HG03432 (cell line): ENCODE measurements around the gene NHSL2.
"Not testable (repeated sequence)": the region's sequence is repeated elsewhere in the genome, so short reads cannot be mapped to it uniquely, and the experiment has no call there.

Experiments used
- ATAC-seq: cut with Tn5 transposase; IDR thresholded peaks from one replicate; pipeline ENCODE4 v1.9.1; 2021; ENCODE audit warnings: mild to moderate bottlenecking, moderate library complexity; ENCODE audit not compliant: unreplicated experiment

NHSL2 gene

DNA sequence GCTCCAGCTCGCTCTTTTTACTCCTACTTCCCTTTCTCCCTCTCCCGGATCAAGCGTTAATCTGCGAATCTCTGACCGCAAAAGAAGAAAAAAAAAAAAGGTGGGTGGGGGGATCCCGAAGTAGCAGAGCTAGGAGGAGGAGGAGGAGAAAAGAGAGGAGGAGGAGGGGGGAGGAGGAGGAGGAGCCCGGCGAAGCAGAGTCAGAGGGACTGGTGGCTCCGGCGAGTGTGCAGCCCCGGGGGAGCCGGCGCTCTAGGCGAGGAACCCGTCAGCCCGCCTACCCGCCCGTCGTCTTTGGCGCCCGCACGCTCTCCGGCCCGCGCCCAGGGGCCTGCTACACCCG, at the start of gene NHSL2:
NHSL2 (plus strand) TSS at position 203 of the 343 bp plus-strand sequence.
- no peak for ATAC-seq

DNA sequence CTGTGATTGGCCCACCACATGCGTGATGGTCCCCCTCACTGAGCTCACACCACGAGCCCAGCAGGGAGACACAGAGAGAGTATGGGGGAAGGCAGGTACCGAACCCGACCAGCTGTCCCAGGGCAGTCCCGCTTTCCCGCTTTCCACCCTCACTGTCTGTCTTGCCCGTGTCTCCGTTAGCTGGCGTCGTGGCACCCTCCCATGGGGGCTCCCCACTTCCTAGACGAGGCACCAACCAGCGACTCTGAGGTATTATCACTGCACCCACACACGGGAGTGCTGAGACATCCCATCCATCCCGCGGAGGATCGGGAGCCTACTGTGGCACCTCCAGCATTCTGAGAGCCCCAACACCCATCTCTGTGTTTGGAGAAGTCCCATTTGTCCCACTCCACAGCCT, 43.0 kb upstream of the NHSL2 start:
- ATAC-seq: no peak

DNA sequence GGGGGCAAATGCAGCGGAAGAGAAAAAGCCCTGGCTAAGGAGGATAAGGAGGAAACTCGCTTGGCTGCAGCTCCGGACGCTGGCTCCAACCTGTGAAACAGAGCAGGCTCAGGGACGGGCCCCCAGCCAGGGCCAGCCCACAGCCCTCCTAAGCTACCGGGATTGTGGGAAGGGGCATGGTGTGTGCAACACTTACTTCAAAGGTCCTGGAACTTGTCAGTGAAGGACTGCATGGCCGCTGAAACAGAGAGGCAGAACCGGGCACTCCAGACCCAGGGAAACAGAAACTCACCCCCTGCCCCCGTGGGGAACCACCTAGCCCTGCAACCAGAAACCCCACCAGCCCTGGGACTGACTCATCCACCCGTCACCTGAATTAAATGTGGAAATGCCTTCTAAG, 41.1 kb upstream of the NHSL2 start:
- ATAC-seq: not testable (repeated sequence)

DNA sequence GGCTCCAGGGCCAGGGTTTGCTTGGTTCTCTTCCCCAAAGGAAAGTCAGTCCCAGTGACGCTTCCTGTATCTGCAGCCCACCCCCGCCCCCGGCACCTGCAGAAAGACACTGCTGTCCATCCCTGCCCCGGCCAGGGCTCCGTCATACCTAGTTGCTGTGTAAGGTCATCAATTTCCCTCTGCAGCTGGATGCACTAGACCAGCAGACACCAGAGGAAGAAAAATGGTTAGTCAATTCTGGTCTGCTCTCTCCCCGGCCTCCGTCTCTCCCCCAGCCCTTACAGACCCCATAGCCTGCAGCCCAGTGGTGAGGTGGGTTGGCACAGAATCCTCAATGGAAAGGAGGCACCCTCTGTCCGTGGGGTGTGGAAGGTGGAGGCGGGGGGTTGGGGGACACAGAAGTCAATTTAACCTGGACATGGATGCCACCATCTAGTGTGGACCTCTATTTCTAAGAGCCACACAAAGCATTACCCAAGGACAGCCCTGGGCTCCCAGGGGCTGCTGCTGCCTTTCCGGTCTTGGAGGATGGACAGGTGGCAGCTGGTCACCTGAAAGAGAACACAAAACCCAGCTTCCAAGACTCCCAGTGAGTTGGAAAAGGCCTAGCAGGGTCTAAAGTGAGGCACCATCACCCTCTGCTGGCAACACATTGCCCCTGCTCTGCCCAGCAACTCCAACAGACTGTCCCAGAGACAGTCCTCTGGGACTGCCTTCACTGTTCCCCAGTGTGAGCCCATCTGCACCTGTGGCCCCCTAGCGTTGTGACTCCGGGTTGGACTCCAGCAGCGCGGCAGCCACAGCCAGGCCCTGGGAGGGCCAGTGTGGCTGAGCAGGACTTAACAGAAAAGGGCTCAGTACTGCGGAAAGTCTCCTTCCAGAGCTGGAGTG, 40.2 kb upstream of the NHSL2 start:
- no peak for ATAC-seq

DNA sequence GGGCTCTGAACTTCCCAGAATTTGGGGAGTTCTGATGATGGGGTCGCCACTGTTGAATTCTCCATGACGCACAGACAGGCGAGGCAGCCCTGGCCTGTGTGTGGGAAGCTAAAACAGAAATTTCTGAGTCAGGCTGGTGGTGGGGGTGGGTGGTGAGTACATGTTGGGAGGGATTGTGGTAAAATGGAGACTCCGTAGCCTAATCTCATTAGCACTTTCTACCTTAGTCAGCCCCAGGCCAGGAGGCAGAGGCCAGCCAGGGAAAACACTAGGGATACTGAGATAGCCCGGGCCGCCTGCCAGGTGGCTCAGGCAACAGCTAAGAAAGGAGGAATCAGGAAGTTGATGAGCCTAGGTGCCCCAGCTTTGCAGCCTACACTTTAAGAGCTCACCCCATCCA, 39.3 kb upstream of the NHSL2 start:
- ATAC-seq: no peak

DNA sequence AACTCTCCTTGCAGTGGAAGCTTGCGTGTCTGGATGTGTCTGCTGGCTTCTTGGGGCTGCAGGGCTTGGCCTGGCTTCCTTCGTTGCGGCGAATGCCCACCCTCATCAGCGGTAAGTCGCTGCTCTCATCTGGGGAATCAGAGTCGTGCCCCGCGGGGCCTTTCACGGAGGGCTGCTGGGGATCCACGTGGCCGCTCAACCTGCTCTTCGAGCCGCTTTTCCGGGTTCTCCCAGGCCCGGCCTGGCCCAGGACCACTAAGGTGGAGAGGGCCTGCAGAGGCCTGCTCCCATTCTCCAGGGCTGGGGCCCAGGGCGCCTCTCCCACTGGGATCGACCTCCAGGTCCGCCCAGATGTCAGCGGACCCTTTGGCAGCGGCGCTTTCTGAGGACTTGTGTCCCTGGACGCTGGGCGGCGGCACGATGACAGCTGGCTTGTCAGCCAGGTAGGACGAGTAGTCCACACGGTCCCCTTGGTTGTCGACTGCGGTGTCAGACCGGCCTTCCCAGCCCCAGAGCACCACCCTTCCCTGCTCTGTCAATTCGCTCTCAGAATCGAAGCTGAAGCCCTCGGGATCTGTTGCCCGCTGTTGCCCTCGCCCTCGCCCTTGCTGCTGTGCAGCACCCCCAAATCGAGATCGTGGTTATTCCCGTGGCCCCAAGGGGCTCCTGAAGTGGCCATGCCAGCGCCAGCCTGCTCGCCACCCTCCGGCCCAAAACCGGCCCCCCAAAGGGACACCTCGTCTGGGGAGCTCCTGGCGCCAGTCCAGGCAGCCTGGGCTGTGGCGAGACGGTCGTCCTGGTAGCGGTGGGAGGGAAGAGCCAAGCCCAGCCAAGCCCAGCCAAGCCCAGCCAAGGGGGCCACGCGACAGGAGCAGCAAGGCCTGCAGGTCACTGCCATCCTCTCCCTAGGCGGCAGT, 37.8 kb upstream of the NHSL2 start:
- no peak for ATAC-seq

DNA sequence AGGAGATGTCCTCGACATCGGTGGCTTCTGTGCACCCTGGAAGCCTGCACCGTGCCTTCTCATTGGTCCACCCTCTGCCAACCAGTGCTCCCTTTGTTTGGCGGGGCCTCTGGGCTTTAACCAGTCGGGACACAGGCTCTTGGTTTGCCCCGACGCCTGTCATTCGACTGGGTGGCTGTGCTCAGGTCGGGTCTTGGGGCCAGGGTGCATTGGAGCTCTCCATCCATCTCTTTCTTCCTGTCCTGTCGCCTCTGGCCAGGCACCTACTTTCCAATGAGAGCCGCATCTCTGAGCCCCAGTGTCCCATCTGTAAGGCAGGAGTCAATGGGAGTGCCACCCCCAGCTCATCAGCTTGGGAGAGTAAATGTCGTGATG, 37.2 kb upstream of the NHSL2 start:
- no peak for ATAC-seq

DNA sequence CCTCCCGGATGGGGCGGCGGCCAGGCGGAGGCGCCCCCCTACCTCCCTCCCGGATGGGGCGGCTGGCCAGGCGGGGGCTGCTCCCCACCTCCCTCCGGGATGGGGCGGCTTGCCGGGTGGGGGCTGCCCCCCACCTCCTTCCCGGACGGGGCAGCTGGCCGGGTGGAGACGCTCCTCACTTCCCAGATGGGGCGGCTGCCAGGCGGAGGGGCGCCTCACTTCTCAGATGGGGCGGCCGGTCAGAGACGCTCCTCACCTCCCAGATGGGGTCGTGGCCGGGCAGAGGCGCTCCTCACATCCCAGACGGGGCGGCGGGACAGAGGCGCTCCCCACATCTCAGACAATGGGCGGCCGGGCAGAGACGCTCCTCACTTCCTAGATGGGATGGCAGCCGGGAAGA, 33.8 kb upstream of the NHSL2 start:
- not testable (repeated sequence) for ATAC-seq

DNA sequence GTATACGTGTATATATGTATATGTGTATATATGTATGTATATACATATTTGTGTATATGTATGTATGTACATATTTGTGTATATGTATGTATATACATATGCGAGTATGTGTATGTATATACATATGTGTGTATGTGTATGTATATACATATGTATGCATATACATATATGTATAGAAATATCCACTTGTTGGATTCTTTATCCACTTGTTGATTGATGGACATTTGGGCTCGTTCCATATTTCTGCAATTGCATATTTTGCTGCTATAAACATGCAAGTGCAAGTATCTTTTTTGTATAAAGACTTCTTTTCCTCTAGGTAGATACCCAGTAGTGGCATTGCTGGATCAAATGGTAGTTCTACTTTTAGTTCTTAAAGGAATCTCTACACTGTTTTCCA, 25.5 kb upstream of the NHSL2 start:
- ATAC-seq: no peak

DNA sequence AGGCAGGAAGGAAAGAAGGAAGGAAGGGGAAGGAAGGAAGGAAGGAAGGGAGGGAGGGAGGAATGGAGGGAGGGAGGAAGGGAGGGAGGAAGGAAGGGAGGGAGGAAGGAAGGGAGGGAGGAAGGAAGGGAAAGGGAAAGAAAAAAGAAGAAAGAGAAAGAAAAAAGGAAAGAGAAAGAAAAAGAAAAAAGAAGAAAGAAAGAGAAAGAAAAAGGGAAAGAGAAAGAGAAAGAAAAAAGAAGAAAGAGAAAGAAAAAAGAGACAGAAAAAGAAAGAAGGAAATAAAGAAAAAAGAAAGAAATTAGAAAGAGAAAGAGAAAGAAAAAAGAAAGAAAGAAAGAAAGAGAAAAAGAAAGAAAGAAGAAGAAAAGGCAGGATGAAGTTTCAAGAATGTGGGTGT, 15.0 kb upstream of the NHSL2 start:
- ATAC-seq: no peak

DNA sequence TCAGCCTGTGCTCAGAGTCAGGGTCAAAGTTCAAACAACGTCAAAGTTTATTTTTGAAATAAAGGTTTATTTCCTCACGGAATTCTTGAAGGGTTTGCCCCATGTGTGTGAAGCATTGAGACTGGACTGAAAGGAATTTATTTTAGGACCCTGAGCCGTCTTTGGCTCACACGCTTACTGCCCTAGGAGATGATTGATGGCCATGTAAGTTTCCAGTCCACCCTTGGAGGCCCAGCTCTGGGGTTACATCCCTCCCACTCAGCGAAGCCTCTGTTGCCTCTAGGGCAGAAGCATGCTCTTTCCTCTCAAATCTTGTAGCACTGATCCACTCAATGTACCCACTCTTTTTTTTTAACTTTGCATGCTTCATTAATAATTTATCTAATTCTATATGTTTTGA, 4.5 kb upstream of the NHSL2 start:
- ATAC-seq: no peak

DNA sequence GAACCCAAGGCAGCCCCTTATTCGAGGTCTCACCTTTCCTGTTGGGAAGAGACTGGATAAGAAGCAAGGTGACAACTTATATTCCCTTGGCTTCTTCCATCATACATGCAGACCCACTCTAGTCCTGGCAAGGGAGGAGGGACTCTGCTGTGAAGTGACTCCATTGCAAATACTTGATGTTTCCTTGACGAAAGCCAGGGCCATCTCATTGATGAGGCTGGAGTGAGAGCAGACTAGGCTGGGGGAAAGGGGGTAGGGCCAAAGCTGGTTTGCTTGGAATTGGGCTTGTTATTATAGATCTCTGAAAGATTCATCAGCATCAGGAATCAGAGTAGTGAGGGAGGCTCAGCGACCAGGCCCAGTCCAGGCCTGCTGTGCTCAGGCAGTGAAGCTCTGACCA, 2.3 kb upstream of the NHSL2 start:
- ATAC-seq: no peak

DNA sequence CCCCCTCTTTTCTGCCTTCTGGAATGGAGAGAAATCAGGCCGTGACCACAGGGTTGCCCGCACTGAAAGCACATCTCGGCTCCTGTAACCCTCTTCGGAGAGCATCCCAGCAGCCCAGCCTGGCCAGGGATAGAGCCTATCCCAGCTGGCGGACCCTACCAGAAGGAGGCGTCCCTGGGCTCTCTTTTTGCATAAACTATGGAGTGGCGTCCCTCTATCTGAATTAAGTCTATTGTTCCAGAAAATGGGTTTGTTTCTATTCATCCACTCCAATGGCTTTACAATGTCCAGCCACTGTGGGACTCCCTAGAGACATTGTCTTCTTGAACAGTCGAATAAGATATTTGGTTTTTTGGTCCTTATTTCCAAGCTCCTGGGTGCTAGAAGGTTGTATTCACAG, 689 bp upstream of the NHSL2 start:
- no peak for ATAC-seq

DNA sequence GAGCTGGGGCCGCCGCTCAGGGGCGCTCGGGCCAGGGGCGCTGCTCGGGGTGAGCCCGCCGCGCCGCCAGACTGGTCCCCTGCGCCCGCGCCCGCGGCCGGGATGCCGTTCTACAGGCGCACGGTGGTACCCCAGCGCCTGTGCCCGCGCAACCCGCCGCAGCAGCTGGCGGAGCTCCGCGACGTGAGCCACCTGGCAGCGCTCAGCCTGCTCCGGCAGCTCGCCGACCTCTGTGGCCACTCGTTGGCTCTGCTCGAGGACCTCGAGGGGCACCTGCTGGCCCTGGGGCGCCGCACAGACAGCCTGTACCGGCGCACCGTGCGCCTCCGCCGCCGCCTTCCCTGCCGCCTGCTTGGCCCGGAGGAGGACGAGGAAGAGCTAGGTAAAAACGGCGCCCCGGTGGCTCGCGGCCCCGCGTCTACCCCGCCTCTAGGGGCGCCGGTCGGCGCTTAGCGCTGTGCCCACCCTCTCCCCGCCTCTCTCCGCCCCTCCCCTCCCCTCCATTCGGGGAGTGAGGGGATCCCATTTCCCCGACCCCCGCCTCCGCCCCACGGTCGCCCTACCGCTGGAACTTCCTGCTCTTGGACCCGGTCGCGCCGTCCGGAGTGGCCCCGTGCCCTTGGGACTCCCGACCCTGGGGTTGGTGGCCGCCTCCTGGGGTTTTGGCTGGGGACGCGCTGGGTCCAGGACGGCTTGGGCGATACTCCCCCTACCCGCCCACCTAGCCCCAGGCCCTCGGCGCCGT, 513 bp downstream of the NHSL2 start:
- no peak for ATAC-seq

DNA sequence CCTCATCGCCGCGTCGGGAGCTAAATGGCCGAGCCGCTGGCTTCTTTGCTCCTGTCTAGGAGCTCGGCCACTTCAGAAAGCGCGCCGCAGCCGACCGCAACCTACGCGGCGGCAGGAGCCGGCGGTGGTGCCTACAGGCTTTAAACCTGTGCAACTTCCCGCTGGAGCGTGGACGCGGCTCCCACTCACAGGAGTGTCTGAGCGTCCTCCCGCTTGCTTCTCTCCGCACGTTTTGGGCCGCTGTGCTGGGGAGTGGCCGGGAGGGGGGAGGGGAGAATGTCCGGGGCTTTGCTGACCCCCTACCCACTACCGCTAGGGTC, 1.0 kb downstream of the NHSL2 start:
- ATAC-seq: no peak

DNA sequence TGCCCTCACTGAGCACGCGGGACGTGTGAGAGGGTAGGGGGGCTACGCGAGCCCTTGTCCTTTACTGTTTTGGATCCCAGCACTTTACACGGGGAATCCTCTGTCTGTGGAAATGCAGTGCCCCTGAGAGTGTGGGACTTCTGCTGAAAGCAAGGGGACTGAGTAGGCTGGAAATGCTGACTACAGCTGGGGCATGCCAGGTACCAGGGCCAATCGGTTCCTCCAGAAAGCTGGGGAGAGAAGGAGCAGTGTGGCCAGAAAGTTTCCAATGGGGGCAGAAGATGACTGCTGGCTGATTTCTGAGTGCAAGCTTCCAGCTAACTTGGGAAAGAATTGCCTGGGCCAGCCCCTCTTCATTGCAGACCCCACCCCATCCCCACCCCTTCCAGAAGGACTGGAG, 1.5 kb downstream of the NHSL2 start:
- no peak for ATAC-seq

DNA sequence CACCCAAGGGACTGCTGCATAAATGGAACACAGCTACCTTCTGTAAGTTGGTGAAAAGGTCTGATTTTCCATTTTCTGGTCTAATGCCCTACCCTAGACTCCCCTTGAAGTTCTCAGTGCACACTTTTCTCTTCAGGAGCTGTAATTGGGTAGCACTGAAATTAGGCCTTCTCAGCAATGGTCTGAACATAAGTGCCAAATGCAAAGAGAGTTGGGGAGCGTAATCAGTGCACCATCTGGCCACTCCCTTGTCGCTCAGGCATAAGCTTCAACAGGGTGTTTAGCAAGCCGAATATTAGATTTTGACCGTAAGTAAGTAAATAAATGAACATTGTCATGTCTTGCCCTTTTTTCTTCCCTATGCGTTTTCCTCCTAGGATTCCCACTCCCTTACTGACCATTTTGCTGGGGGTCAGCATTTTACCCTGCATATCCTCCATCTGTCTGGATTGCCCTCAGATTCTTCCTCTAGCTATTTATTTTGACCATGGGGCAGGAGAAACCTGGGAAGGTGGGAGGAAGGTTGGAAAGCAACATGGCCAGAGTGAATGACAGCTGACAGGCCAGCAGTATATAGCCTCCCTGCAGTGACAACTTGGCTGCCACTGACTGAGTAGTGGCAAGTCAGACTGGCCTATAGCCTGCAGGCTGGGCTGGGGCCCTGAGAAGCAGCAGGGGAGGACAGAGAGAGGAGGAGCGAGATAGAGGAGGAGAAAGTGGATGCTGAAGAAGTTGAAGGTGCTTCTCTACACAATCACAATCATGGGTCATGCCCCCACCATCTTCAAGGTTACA, 2.7 kb downstream of the NHSL2 start:
- no peak for ATAC-seq

DNA sequence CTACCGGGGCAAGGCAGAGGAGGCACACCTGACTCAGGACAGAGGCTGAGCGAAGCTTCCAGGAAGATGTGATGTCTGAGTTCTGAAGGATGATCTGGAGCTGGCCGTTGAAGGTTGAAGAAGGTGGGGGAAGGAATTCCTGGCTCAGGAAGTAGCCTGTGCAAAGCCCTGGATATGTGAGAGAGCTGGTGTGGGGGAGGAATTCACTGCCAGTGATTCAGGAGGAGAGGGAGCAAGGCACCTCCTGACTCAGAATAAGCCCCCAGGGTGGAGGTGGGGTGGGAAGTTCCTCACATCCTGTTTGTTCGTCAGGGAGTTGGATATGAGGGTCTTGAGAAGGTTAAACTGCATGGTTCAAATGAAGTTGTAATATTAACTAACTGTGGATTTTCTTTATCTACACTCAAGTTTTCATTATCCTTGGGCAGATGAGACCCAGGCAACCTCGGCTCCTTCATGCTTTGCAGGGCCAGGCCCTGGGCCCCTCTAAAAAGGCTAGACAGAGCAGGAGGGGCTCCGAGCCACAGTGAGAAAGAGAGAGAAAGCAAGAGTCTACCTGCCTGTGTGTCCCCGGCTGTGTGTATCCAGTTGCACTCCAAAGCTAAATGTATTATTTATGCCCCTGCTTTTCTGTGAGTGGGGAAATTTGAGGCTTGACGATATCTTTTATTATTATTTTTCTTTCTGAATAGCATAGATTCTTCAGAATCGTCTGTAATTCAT, 7.1 kb downstream of the NHSL2 start:
- ATAC-seq: no peak

DNA sequence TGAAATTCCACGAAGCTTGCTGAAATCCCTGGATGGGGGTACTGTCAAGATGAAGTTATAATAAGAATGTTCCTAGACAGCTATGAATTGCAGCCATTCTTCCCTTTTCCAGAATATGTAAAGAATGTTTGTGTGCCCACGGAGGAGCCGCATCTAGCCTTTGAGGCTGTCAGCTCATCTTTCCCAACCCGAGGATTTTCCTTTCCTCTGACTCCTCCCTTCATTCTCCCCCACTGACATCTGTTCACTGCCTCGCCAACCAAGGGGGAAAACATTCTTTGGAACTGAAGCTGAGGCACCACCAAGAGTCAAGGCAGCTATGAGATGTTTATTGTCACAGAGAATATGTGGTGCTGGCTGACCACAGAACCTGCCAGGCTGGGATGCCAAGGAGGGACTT, 8.8 kb downstream of the NHSL2 start:
- no peak for ATAC-seq

DNA sequence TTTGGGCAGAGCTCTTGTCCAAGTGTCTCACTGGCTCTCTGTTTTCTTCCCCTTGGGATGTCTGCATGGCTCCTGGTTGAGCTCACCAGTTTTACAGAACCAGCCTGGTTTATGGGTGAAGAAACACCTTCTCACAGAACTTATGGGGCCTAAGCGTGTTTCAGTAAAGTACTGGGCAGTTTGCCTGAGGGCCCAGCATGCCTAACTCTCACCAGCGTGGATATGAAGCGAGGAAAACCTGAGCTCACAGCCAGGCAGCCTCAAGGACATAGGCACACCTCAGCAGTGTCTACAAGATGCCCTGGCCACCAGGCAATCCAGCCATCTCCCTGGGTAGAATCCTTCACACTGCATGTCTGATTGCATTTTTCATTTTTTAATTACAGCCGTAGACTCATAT, 9.2 kb downstream of the NHSL2 start:
- no peak for ATAC-seq
